Stimulated activated naive CD4-positive, alpha-beta T cell (primary cell): ENCODE measurements around the gene UTS2.

Source experiments
- DNase-seq, 6 experiments: peaks; one replicate each; lab custom pipeline; 2025; lab: John Stamatoyannopoulos, UW

The UTS2 gene

GRCh38 chr1:7813677-7814373 is 39.0 kb downstream of the UTS2 start:
- no peak for DNase-seq

GRCh38 chr1:7811476-7811875 is 41.4 kb downstream of the UTS2 start:
- no peak for DNase-seq

GRCh38 chr1:7810395-7810794 is 42.5 kb downstream of the UTS2 start:
- no peak for DNase-seq

- DNase-seq = no peak
These were observed 43.1 kb downstream of the UTS2 start for GRCh38 chr1:7809742-7810141.

- peak in 1 of 6 experiments; percentile 4 for DNase-seq
These were observed 44.5 kb downstream of the UTS2 start for GRCh38 chr1:7808253-7808844.

GRCh38 chr1:7805460-7805859 is 47.4 kb downstream of the UTS2 start:
- DNase-seq = no peak
